Type B pancreatic cell (in vitro differentiated cells): ENCODE data around the gene RAB7A. TPM values are rescaled to one million over a fixed set of nuclear protein-coding genes. Genes with fewer than 3 reads are reported as not detected.

ENCODE experiments used
- DNase-seq: peaks from one replicate; pipeline ENCODE4 v3.0.0; 2021; ENCODE audit warnings: mixed read lengths; ENCODE audit not compliant: unreplicated experiment; ENCODE audit errors: extremely low spot score
- H3K27ac Mint-ChIP-seq: 2 replicates; pipeline ENCODE4 v1.8.0; 2021; ENCODE audit warnings: mild to moderate bottlenecking, mixed read lengths
- H3K27me3 Mint-ChIP-seq: 2 replicates; pipeline ENCODE4 v1.8.0; 2021; ENCODE audit warnings: mixed read lengths
- H3K36me3 Mint-ChIP-seq: 2 replicates; pipeline ENCODE4 v1.8.0; 2021; ENCODE audit warnings: mixed read lengths
- H3K4me1 Mint-ChIP-seq: one replicate; pipeline ENCODE4 v1.8.0; 2021; ENCODE audit warnings: mixed read lengths; ENCODE audit not compliant: unreplicated experiment
- H3K4me3 Mint-ChIP-seq: 2 replicates; pipeline ENCODE4 v1.8.0; 2021; ENCODE audit warnings: mild to moderate bottlenecking, mixed read lengths
- H3K9me3 Mint-ChIP-seq: 2 replicates; pipeline ENCODE4 v1.8.0; 2021; ENCODE audit warnings: mixed read lengths
- total RNA-seq: library from RNA; stranded (reverse); gene quantifications from 2 replicates; pipeline ENCODE4 v1.2.1, GENCODE V29; 2021; ENCODE audit warnings: low replicate concordance
- TF ChIP-seq, protein P1 (sequence below): fragments of 200-600 bp; sonication (generic); conservative IDR thresholded peaks from 2 replicates; pipeline ENCODE4 v1.5.0; 2021; ENCODE audit warnings: antibody characterized with exemption, mild to moderate bottlenecking

The RAB7A gene
- total RNA-seq, 1 donor from 2014 or later: 157 TPM

DNA sequence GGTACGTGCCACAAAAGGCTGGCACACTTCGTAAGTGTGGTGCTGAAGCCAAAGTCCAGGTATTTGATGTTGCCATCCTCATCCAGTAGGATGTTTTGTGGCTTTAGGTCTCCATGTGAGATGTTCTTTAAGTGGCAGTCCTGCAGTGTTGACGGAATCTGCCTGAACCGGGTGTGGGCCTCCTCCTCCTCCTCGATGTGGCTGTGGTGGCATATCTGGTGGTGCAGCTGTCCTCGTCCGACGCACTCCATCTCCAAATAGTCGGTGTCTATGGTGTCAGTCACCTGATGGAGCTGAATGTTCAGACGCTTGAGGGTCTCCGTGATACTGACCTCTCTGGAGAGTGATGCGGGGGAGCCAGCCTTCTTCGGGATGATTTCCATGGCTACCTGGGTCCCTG is 123.0 kb downstream of the RAB7A start:
- Mint-ChIP-seq H3K27me3 (no peaks in the 10 kb centered on the region), H3K4me3 (no peak overlapping the region), H3K4me1 (peaks cover 9% of the 10 kb centered on the region), H3K9me3 (peaks cover 2% of the 10 kb centered on the region), H3K36me3 (no peaks in the 10 kb centered on the region), H3K27ac (no peak overlapping the region)
- TF ChIP-seq, protein P1, sequence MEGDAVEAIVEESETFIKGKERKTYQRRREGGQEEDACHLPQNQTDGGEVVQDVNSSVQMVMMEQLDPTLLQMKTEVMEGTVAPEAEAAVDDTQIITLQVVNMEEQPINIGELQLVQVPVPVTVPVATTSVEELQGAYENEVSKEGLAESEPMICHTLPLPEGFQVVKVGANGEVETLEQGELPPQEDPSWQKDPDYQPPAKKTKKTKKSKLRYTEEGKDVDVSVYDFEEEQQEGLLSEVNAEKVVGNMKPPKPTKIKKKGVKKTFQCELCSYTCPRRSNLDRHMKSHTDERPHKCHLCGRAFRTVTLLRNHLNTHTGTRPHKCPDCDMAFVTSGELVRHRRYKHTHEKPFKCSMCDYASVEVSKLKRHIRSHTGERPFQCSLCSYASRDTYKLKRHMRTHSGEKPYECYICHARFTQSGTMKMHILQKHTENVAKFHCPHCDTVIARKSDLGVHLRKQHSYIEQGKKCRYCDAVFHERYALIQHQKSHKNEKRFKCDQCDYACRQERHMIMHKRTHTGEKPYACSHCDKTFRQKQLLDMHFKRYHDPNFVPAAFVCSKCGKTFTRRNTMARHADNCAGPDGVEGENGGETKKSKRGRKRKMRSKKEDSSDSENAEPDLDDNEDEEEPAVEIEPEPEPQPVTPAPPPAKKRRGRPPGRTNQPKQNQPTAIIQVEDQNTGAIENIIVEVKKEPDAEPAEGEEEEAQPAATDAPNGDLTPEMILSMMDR: no peak
- DNase-seq: no peak

DNA sequence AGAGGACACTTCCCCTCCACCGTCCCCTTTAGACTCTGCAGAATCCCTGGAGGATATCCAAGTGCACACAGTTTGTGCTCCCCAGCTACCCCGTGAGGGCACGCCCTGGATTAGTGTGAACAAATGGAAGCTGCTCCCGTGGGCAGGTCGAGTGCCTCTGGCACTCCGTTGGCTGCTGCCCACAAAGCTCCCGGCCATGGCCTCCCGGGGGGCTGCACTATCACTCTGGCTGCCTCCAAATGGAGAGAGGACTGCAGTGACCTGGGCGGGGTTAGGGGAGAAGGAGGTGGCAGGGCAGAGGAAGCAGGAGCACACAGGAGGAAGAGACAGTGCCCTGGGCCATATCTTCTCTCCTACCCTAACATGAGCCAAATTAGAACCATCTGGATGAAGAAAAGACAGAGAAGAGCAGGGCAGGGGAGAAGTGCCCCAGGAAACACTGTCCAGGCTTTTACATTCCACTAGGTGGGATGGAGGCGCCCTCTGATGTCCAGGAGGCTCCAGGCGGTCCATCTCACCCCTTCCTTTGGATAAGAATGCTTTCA is 124.0 kb downstream of the RAB7A start:
- no peak overlapping the region for H3K4me3 Mint-ChIP-seq
- no peak overlapping the region for H3K27ac Mint-ChIP-seq
- peaks cover 9% of the 10 kb centered on the region for H3K4me1 Mint-ChIP-seq
- TF ChIP-seq, protein P1: peak; percentile 16
- H3K27me3 Mint-ChIP-seq: no peaks in the 10 kb centered on the region
- H3K9me3 Mint-ChIP-seq: peaks cover 7% of the 10 kb centered on the region
- DNase-seq: no peak
- H3K36me3 Mint-ChIP-seq: peaks cover 5% of the 10 kb centered on the region

DNA sequence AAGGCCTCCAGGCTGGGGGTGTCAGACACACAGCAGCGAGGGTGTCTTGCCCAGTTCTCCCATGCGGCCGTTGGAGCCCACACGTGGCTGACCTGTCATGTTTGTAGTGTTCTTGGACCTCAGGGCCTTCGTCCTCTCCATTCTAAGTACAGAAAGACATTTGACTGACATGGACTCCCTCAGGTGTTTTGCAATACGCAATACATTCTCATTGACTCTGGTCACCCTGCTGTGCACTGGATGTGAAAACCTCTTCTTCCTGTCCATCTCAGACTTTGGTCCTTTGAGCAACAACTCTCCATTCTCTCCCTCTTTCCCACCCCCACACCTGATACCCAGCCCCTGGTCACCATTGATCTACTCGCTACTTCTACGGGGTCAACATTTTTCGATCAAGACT is 124.6 kb downstream of the RAB7A start:
- peaks cover 5% of the 10 kb centered on the region for H3K36me3 Mint-ChIP-seq
- H3K4me1 Mint-ChIP-seq: peaks cover 4% of the 10 kb centered on the region
- H3K4me3 Mint-ChIP-seq: no peak overlapping the region
- no peaks in the 10 kb centered on the region for H3K27me3 Mint-ChIP-seq
- no peak for DNase-seq
- H3K9me3 Mint-ChIP-seq: peaks cover 13% of the 10 kb centered on the region
- TF ChIP-seq, protein P1: no peak
- no peak overlapping the region for H3K27ac Mint-ChIP-seq

DNA sequence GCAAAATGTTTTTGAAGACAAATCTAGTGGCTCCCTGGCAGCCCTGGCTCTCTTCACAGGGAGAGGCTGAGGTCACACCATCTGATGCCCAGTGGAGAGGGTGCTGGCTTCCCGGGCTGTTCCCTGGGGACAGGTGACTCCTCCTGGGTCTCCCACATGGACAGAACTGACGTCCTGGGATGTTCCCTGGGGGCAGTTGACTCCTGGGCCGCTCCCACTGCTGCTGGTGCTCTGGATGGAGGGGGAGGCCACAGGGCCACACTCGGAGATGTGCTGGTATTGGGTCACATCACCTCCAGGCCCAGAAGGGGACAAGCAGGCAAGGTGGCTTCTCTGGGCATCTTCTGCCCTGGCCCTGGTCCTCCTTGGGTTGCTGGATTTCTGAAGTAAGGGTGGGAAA is 125.6 kb downstream of the RAB7A start:
- TF ChIP-seq, protein P1: no peak
- H3K27me3 Mint-ChIP-seq: no peaks in the 10 kb centered on the region
- DNase-seq: no peak
- no peak overlapping the region for H3K4me3 Mint-ChIP-seq
- no peaks in the 10 kb centered on the region for H3K4me1 Mint-ChIP-seq
- H3K9me3 Mint-ChIP-seq: peaks cover 13% of the 10 kb centered on the region
- peaks cover 5% of the 10 kb centered on the region for H3K36me3 Mint-ChIP-seq
- H3K27ac Mint-ChIP-seq: no peak overlapping the region

DNA sequence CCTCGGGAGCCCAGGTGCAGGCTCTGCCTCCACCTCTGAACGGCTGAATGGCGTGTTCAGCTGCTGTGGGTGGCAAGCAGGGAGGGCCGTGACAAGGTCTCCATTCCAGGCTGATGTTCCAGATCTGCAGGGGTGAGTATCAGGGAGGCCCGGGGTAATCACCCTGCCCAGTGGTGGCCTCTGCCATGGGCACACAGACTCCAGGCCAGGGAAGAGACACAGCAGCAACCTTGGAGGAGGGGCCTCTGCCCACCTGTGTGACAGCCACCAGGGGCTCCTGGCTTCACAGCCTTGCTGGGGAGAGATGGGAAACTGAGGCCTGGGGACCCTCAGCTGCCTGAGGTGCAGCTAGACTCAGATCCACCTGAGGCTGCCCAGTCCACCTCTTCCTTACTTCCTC is 127.8 kb downstream of the RAB7A start:
- Mint-ChIP-seq H3K27ac (no peak overlapping the region), H3K4me1 (no peaks in the 10 kb centered on the region), H3K4me3 (no peak overlapping the region), H3K27me3 (no peaks in the 10 kb centered on the region), H3K9me3 (peaks cover 22% of the 10 kb centered on the region), H3K36me3 (peaks cover 5% of the 10 kb centered on the region)
- DNase-seq: no peak
- TF ChIP-seq, protein P1: no peak

DNA sequence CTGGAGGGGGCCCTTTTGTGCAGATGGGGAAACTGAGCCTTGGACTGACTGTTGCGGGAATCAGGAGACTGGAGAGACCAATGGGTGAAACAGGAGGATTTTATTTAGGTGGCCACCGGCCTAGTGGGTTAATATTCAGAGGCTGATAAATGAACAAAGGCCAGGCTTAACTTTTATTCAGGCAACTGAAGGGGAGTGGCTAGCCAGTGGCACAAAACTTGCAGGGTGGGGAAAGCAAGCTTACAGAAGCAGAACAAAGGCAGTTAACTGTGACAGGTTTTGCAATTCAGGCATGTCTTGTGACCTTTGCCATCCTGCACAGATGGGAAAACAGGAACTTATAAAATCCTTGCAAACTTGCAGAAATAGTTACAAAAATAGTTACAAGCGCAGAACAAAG is 128.5 kb downstream of the RAB7A start:
- Mint-ChIP-seq H3K4me1 (no peaks in the 10 kb centered on the region), H3K27ac (no peak overlapping the region)

More for the DNA sequence above, 128.5 kb downstream of the RAB7A start:
- no peak for DNase-seq
- no peaks in the 10 kb centered on the region for H3K27me3 Mint-ChIP-seq
- TF ChIP-seq, protein P1: no peak
- peaks cover 25% of the 10 kb centered on the region for H3K9me3 Mint-ChIP-seq
- H3K36me3 Mint-ChIP-seq: peaks cover 6% of the 10 kb centered on the region
- H3K4me3 Mint-ChIP-seq: no peak overlapping the region
